H1 (cell line): Measurements from ENCODE around the gene CCDC141. TPM values are rescaled to one million over a fixed set of nuclear protein-coding genes. Genes with fewer than 3 reads are reported as not detected.

Source experiments
- CTCF ChIA-PET: fragments of 300-600 bp; sonication (Branson Sonifier 250); formaldehyde crosslinking; loops from one replicate; lab custom pipeline; 2021; ENCODE audit not compliant: partially characterized antibody; lab: Charles Lee
- POLR2A ChIA-PET: fragments of 300-600 bp; sonication (Branson Sonifier 250); formaldehyde crosslinking; loops from one replicate; lab custom pipeline; 2021; ENCODE audit warnings: inconsistent platforms; ENCODE audit not compliant: partially characterized antibody; lab: Charles Lee
- DNase-seq, 2 experiments: peaks; one replicate each; pipeline versions ENCODE4 v3.0.0 to v3.0.0-alpha.2; 2010 to 2022; ENCODE audit warnings: low spot score in 2 of 2, low read depth in 1 of 2, mixed read lengths in 1 of 2
- FAIRE-seq: peaks from 2 replicates; lab custom pipeline; 2011; peaks lifted over from hg19 to GRCh38; lab: Jason Lieb, UNC
- H2AFZ ChIP-seq: 2 replicates; pipeline ENCODE4 v1.8.1; 2012; ENCODE audit warnings: low read length, inconsistent platforms
- H2AK5ac ChIP-seq: 2 replicates; pipeline ENCODE4 v1.6.1; 2013; ENCODE audit warnings: low read depth, low read length
- H2BK120ac ChIP-seq: replicated peaks from 2 replicates; pipeline ENCODE3; 2013; ENCODE audit warnings: low read depth, low read length, inconsistent platforms
- H2BK12ac ChIP-seq: 2 replicates; pipeline ENCODE4 v1.6.1; 2013; ENCODE audit warnings: low read depth, low read length
- H2BK15ac ChIP-seq: 2 replicates; pipeline ENCODE4 v1.6.1; 2013; ENCODE audit warnings: low read length
- H2BK20ac ChIP-seq: 2 replicates; pipeline ENCODE4 v1.6.1; 2013; ENCODE audit warnings: low read length
- H2BK5ac ChIP-seq: 2 replicates; pipeline ENCODE4 v1.6.1; 2013; ENCODE audit warnings: low read depth, low read length
- H3K14ac ChIP-seq: 2 replicates; pipeline ENCODE4 v1.6.1; 2013; ENCODE audit warnings: inconsistent platforms; ENCODE audit not compliant: insufficient read length
- H3K18ac ChIP-seq: 2 replicates; pipeline ENCODE4 v1.6.1; 2013; ENCODE audit warnings: low read length; ENCODE audit errors: extremely low read depth
- H3K23ac ChIP-seq: 2 replicates; pipeline ENCODE4 v1.6.1; 2013; ENCODE audit warnings: inconsistent platforms; ENCODE audit not compliant: insufficient read length
- H3K23me2 ChIP-seq: 2 replicates; pipeline ENCODE4 v1.6.1; 2013; ENCODE audit warnings: low read depth, low read length
- H3K27ac ChIP-seq: 2 replicates; pipeline ENCODE4 v1.6.1; 2011; ENCODE audit warnings: low read depth, low read length, inconsistent platforms
- H3K27me3 ChIP-seq, 4 experiments: replicated peaks in 1 of 4; 1 replicate in 1 of 4; 2 replicates in 3 of 4; pipeline versions ENCODE4 v1.6.1 to v1.8.1; 2011 to 2013; ENCODE audit warnings: low read length in 3 of 4, mild to moderate bottlenecking in 3 of 4, inconsistent platforms in 2 of 4, mixed read lengths in 2 of 4, moderate library complexity in 1 of 4; ENCODE audit not compliant: control insufficient read depth in 3 of 4, insufficient read depth in 3 of 4; ENCODE audit errors: extremely low read depth in 1 of 4
- H3K36me3 ChIP-seq, 4 experiments: 2 replicates each; pipeline versions ENCODE4 v1.6.1 to v1.8.1; 2011 to 2013; ENCODE audit warnings: mild to moderate bottlenecking in 4 of 4, low read length in 3 of 4, moderate library complexity in 2 of 4, control low read depth in 1 of 4, inconsistent platforms in 1 of 4; ENCODE audit not compliant: insufficient read depth in 4 of 4, control insufficient read depth in 2 of 4
- H3K4ac ChIP-seq: replicated peaks from 2 replicates; pipeline ENCODE3; 2013; ENCODE audit warnings: low read length, low read depth, mixed read lengths, inconsistent platforms; ENCODE audit not compliant: insufficient read length
- H3K4me1 ChIP-seq, 4 experiments: replicated peaks in 1 of 4; 1 replicate in 1 of 4; 2 replicates in 3 of 4; pipeline versions ENCODE4 v1.6.1 to v1.8.1; 2011 to 2013; ENCODE audit warnings: low read length in 3 of 4, inconsistent platforms in 2 of 4, mixed read lengths in 1 of 4; ENCODE audit not compliant: insufficient read depth in 4 of 4, control insufficient read depth in 3 of 4
- H3K4me2 ChIP-seq, 2 experiments: 2 replicates each; pipeline versions ENCODE4 v1.6.1 to v1.8.1; 2011 to 2013; ENCODE audit warnings: low read depth in 2 of 2, low read length in 2 of 2, control low read depth in 1 of 2, inconsistent platforms in 1 of 2, mild to moderate bottlenecking in 1 of 2; ENCODE audit not compliant: insufficient read depth in 1 of 2
- H3K4me3 ChIP-seq, 4 experiments: fragments of 200-600, 300-600 bp in 1 of 4; sonication (generic), shearing (Covaris generic), sonication (Bioruptor Twin) in 1 of 4; 2 replicates each; pipeline versions ENCODE4 v1.5.1 to v1.8.1; 2011 to 2016; ENCODE audit warnings: low read length in 4 of 4, low read depth in 3 of 4, control low read depth in 2 of 4, inconsistent platforms in 2 of 4, mild to moderate bottlenecking in 2 of 4, mixed read lengths in 1 of 4, moderate library complexity in 1 of 4; ENCODE audit not compliant: insufficient read depth in 2 of 4; ENCODE audit errors: extremely low read depth in 1 of 4
- H3K56ac ChIP-seq: replicated peaks from 2 replicates; pipeline ENCODE3; 2013; ENCODE audit warnings: low read depth, mild to moderate bottlenecking, mixed read lengths, low read length, inconsistent platforms; ENCODE audit not compliant: insufficient read length
- H3K79me1 ChIP-seq: 2 replicates; pipeline ENCODE4 v1.6.1; 2013; ENCODE audit warnings: low read depth, low read length, control low read depth
- H3K79me2 ChIP-seq, 2 experiments: 2 replicates each; pipeline versions ENCODE4 v1.6.1 to v1.8.1; 2012 to 2013; ENCODE audit warnings: low read length in 2 of 2, mild to moderate bottlenecking in 2 of 2, inconsistent platforms in 1 of 2; ENCODE audit not compliant: insufficient read depth in 2 of 2, control insufficient read depth in 1 of 2
- H3K9ac ChIP-seq, 4 experiments: replicated peaks in 1 of 4; 1 replicate in 1 of 4; 2 replicates in 3 of 4; pipeline versions ENCODE4 v1.6.1 to v1.8.1; 2011 to 2013; ENCODE audit warnings: low read depth in 3 of 4, low read length in 3 of 4, control low read depth in 2 of 4, mild to moderate bottlenecking in 2 of 4, moderate library complexity in 2 of 4, inconsistent platforms in 1 of 4; ENCODE audit errors: extremely low read depth in 1 of 4
- H3K9me3 ChIP-seq, 2 experiments: 2 replicates each; pipeline versions ENCODE4 v1.6.1 to v1.8.1; 2012 to 2013; ENCODE audit warnings: mild to moderate bottlenecking in 2 of 2, moderate library complexity in 2 of 2, control low read depth in 1 of 2, inconsistent platforms in 1 of 2, low read depth in 1 of 2, low read length in 1 of 2, mixed read lengths in 1 of 2; ENCODE audit not compliant: insufficient read depth in 2 of 2
- H4K20me1 ChIP-seq, 2 experiments: replicated peaks in 1 of 2; 2 replicates each; pipeline versions ENCODE3 to v1.8.1; 2011 to 2013; ENCODE audit warnings: inconsistent platforms in 2 of 2, low read length in 2 of 2, mild to moderate bottlenecking in 1 of 2; ENCODE audit not compliant: insufficient read depth in 2 of 2, control insufficient read depth in 1 of 2
- H4K5ac ChIP-seq: 2 replicates; pipeline ENCODE4 v1.6.1; 2013; ENCODE audit warnings: low read length, low read depth, mixed read lengths, inconsistent platforms; ENCODE audit not compliant: insufficient read length
- H4K8ac ChIP-seq: 2 replicates; pipeline ENCODE4 v1.8.0; 2013; ENCODE audit warnings: mild to moderate bottlenecking, moderate library complexity, low read length, inconsistent platforms; ENCODE audit not compliant: insufficient read depth; ENCODE audit errors: extremely low read depth
- H4K91ac ChIP-seq: replicated peaks from 2 replicates; pipeline ENCODE3; 2013; ENCODE audit warnings: low read length, mixed read lengths, inconsistent platforms; ENCODE audit not compliant: insufficient read length
- E2F6 ChIP-seq: IDR thresholded peaks from 2 replicates; pipeline ENCODE4 v1.6.1; 2012; ENCODE audit warnings: inconsistent platforms
- EP300 ChIP-seq, 2 experiments: IDR thresholded peaks; 1 replicate in 1 of 2; 2 replicates in 1 of 2; pipeline ENCODE4 v1.6.1; 2011 to 2012; ENCODE audit warnings: low read depth in 2 of 2, low read length in 2 of 2, mild to moderate bottlenecking in 2 of 2, borderline replicate concordance in 1 of 2, inconsistent platforms in 1 of 2, moderate library complexity in 1 of 2
- JUND ChIP-seq: IDR thresholded peaks from 2 replicates; pipeline ENCODE4 v1.6.1; 2011; ENCODE audit warnings: mild to moderate bottlenecking, improper control_type of control experiment, low read length
- NANOG ChIP-seq: IDR thresholded peaks from 2 replicates; pipeline ENCODE4 v1.6.1; 2011; ENCODE audit warnings: low read length, low read depth, mild to moderate bottlenecking, inconsistent platforms; ENCODE audit not compliant: insufficient read depth, poor library complexity, severe bottlenecking
- NRF1 ChIP-seq: IDR thresholded peaks from 2 replicates; pipeline ENCODE4 v1.6.1; 2011; ENCODE audit warnings: mild to moderate bottlenecking, low read depth, low read length, improper control_type of control experiment
- SIN3A ChIP-seq, 2 experiments: IDR thresholded peaks in 1 of 2; conservative IDR thresholded peaks in 1 of 2; 2 replicates each; pipeline ENCODE4 v1.6.1; 2011 to 2012; ENCODE audit warnings: low read length in 2 of 2, improper control_type of control experiment in 1 of 2, low read depth in 1 of 2, mild to moderate bottlenecking in 1 of 2
- TCF12 ChIP-seq: IDR thresholded peaks from 2 replicates; pipeline ENCODE4 v1.6.1; 2011; ENCODE audit warnings: low read depth, mild to moderate bottlenecking, low read length
- WGBS, 2 experiments: shearing (Covaris generic) in 1 of 2; methylation state at CpG; one replicate each; pipeline versions ENCODE4 v1.1.6 to v1.1.7; 2013 to 2015; ENCODE audit warnings: low lambda C conversion rate in 2 of 2, mixed read lengths in 2 of 2, inconsistent platforms in 1 of 2, low coverage in 1 of 2, missing lambda C conversion rate in 1 of 2; ENCODE audit not compliant: insufficient replicate concordance in 2 of 2, insufficient coverage in 1 of 2, insufficient read length in 1 of 2; ENCODE audit errors: extremely low coverage in 1 of 2, missing lambda C conversion rate in 1 of 2; 5-methylcytosine and 5-hydroxymethylcytosine counted together
- polyA plus RNA-seq, 7 experiments: library from polyadenylated mRNA; depleted of rRNA in 3 of 7; stranded (reverse) in 5 of 7; unstranded in 2 of 7; fragments of >200 nt in 5 of 7; fragments of 200-250 nt in 2 of 7; gene quantifications; 1 replicate in 5 of 7; 2 replicates in 1 of 7; 4 replicates in 1 of 7; pipeline versions ENCODE4 v1.2.1 to v1.2.3, GENCODE V29; 2011 to 2013; ENCODE audit warnings: missing spikeins in 2 of 7, mixed read lengths in 2 of 7
- total RNA-seq: library from RNA; stranded (reverse); fragmentation: NEBNext Ultra II Directional; extraction: Animal tissue kit (Norgen Biotek cat#: 25700); gene quantifications from 2 replicates; pipeline ENCODE4 v1.2.1, GENCODE V29; 2021

The CCDC141 gene
- total and polyA plus RNA-seq, 2 of the 8 experiments (the other 6 are each of a cell fraction or from before 2014, with no cell fraction given), result 0.56 to 21.6 TPM

- FAIRE-seq, result no peak
- H3K9ac ChIP-seq, result no peak overlapping the region
- H3K23me2 ChIP-seq, result no peaks in the 10 kb centered on the region
- no peak overlapping the region for H2AFZ ChIP-seq
- H2BK20ac ChIP-seq, result no peak overlapping the region
- peaks cover 0 to 13% (median 7%) of the 10 kb centered on the region in 4 experiments; a peak in 3 of 7 replicates for H3K4me1 ChIP-seq
- no peak overlapping the region for H3K4me3 ChIP-seq
- no peak overlapping the region for H2AK5ac ChIP-seq
- H3K56ac ChIP-seq, result no peak overlapping the region
- WGBS, 2 experiments, result 93% methylated on average over 2 of the region's 2 CpGs; no CpG with 5 or more reads in 1 of the 2 experiments
- no peak overlapping the region for H3K18ac ChIP-seq
- H2BK12ac ChIP-seq, result no peak overlapping the region
- H4K8ac ChIP-seq, result no peak overlapping the region
- H3K27ac ChIP-seq, result no peak overlapping the region
- H3K4me2 ChIP-seq, result no peak overlapping the region
- H4K91ac ChIP-seq, result no peak overlapping the region
- H3K27me3 ChIP-seq, result no peaks in the 10 kb centered on the region
- no peak overlapping the region for H3K23ac ChIP-seq
- H2BK15ac ChIP-seq, result no peak overlapping the region
- peaks cover 0 to 3% of the 10 kb centered on the region in 2 experiments; a peak in 1 of 4 replicates for H3K9me3 ChIP-seq
- no peaks in the 10 kb centered on the region for H4K20me1 ChIP-seq
- no peak overlapping the region for H4K5ac ChIP-seq
- no peak overlapping the region for H3K14ac ChIP-seq
- H3K4ac ChIP-seq, result no peak overlapping the region
- CTCF ChIA-PET, result interaction anchor here (0.9 to 1.9 kb wide), 2 partner anchors 21 to 40 kb away, joined by 3 to 4 read pairs; no protein-coding TSS in a partner anchor
- no peak overlapping the region for H2BK120ac ChIP-seq
- POLR2A ChIA-PET, result no interaction called here
- no peaks in the 10 kb centered on the region for H3K79me1 ChIP-seq
- TF ChIP-seq TCF12 (no peak), EP300 (IDR thresholded peaks at IDR 0.05; ENCODE audit: borderline replicate concordance in 1 of 2, low read depth in 2 of 2, low read length in 2 of 2) (no peak), SIN3A (conservative IDR thresholded peaks at IDR 0.05 in 1 of 2, IDR thresholded peaks at IDR 0.05 in 1 of 2; ENCODE audit: low read depth in 1 of 2, low read length in 2 of 2) (no peak), NANOG (no peak), JUND (no peak), E2F6 (no peak), NRF1 (no peak)
- TF ChIP-seq, all 59 proteins: peak for 0
- Histone ChIP-seq H2BK5ac (no peak overlapping the region), H3K36me3 (no peaks in the 10 kb centered on the region; a peak in 1 of 8 replicates), H3K79me2 (no peaks in the 10 kb centered on the region)
- DNase-seq, result no peak
Observed at GRCh38 chr2:178844701-178845100, 205.2 kb downstream of the CCDC141 start.
